Endodermal cell (in vitro differentiated cells): Measurements from ENCODE around the gene SENP1. TPM values are rescaled to one million over a fixed set of nuclear protein-coding genes. Genes with fewer than 3 reads are reported as not detected.

ENCODE experiments used
- DNase-seq: peaks from one replicate; pipeline ENCODE4 v3.0.0-alpha.2; 2017
- H3K27ac ChIP-seq: 2 replicates; pipeline ENCODE4 v1.5.1; 2013; ENCODE audit warnings: mild to moderate bottlenecking, low read depth, low read length, moderate library complexity
- H3K27me3 ChIP-seq: 2 replicates; pipeline ENCODE4 v1.6.1; 2013; ENCODE audit warnings: mild to moderate bottlenecking, low read length, moderate library complexity; ENCODE audit not compliant: insufficient read depth, control insufficient read depth, poor library complexity, severe bottlenecking
- H3K36me3 ChIP-seq: 2 replicates; pipeline ENCODE4 v1.7.0; 2013; ENCODE audit warnings: mild to moderate bottlenecking, low read length, moderate library complexity; ENCODE audit not compliant: control insufficient read depth, insufficient read depth
- H3K4me1 ChIP-seq: one replicate; pipeline ENCODE4 v1.7.0; 2013; ENCODE audit warnings: low read length; ENCODE audit not compliant: control insufficient read depth, insufficient read depth
- H3K4me3 ChIP-seq: 2 replicates; pipeline ENCODE4 v1.5.1; 2013; ENCODE audit warnings: mild to moderate bottlenecking, low read length, moderate library complexity
- H3K9ac ChIP-seq: 2 replicates; pipeline ENCODE4 v1.6.1; 2013; ENCODE audit warnings: mild to moderate bottlenecking, low read length, moderate library complexity; ENCODE audit not compliant: poor library complexity, severe bottlenecking; ENCODE audit errors: extremely low read depth
- H3K9me3 ChIP-seq: 2 replicates; pipeline ENCODE4 v1.6.1; 2013; ENCODE audit warnings: mild to moderate bottlenecking, low read length, moderate library complexity; ENCODE audit not compliant: control insufficient read depth
- H3K27ac Mint-ChIP-seq: 2 replicates; pipeline ENCODE4 v1.8.0; 2020; ENCODE audit warnings: mixed read lengths
- H3K27me3 Mint-ChIP-seq: 2 replicates; pipeline ENCODE4 v1.8.0; 2021; ENCODE audit warnings: mild to moderate bottlenecking, mixed read lengths; ENCODE audit not compliant: insufficient read depth
- H3K36me3 Mint-ChIP-seq: 2 replicates; pipeline ENCODE4 v1.8.0; 2020; ENCODE audit warnings: low read depth, mixed read lengths
- H3K4me1 Mint-ChIP-seq: 2 replicates; pipeline ENCODE4 v1.8.0; 2020; ENCODE audit warnings: mixed read lengths
- H3K4me3 Mint-ChIP-seq: 2 replicates; pipeline ENCODE4 v1.8.0; 2020; ENCODE audit warnings: mild to moderate bottlenecking, moderate library complexity, mixed read lengths
- H3K9me3 Mint-ChIP-seq: 2 replicates; pipeline ENCODE4 v1.8.0; 2020; ENCODE audit warnings: mild to moderate bottlenecking, mixed read lengths
- WGBS, 2 experiments: methylation state at CpG; one replicate each; pipeline versions ENCODE4 v1.1.5 to v1.1.7; 2013; ENCODE audit warnings: missing lambda C conversion rate in 2 of 2, mixed read lengths in 1 of 2; ENCODE audit not compliant: insufficient coverage in 1 of 2, insufficient read length in 1 of 2; 5-methylcytosine and 5-hydroxymethylcytosine counted together
- total RNA-seq, 2 donors: library from RNA; stranded (reverse); fragmentation: NEBNext Ultra II Directional in 1 of 2; extraction: Animal tissue kit (Norgen Biotek cat#: 25700) in 1 of 2; gene quantifications; 2 replicates in 1 of 2; 3 replicates in 1 of 2; pipeline ENCODE4 v1.2.1, GENCODE V29; 2021
- TF ChIP-seq, protein P1 (sequence below): fragments of 200-600 bp; sonication (generic); conservative IDR thresholded peaks from 2 replicates; pipeline ENCODE4 v1.5.0; 2021; ENCODE audit warnings: antibody characterized with exemption, mild to moderate bottlenecking

Gene SENP1
- total RNA-seq, 2 donors from 2014 or later: 30.6 to 39.6 TPM

DNA sequence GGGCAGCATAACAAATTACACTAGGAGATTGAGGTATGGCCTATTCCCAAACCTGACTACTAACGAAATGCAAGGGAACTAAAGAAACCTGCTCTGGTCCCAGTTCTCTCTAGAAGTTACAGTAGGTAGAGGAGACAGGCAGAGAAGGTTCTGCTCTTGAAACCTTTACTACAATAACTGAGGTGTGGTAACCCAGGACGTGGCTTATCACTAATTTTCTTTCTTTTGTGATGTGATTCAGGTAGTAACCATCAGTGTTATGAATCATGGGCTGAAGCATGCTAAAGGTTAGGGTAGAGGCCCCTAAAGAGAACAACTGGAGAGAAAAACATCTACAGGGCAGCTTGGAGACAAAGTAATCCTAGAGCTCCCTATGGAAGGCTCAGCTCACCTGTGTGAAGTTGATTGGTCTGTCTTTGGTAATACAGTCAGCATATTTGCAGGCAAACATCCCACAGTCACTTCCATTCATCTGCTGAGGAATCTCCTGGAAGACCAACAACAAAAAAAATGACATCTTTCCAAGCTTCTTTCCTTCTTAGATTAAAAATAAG is 59.8 kb downstream of the SENP1 start:
- no peak overlapping the region for H3K9ac ChIP-seq
- H3K27ac ChIP-seq: no peak overlapping the region
- no peaks in the 10 kb centered on the region for H3K4me1 ChIP-seq
- peaks cover 65% of the 10 kb centered on the region for H3K36me3 ChIP-seq
- H3K4me3 ChIP-seq: no peak overlapping the region
- Mint-ChIP-seq H3K27ac (no peak overlapping the region), H3K9me3 (no peaks in the 10 kb centered on the region), H3K36me3 (peaks cover 41% of the 10 kb centered on the region), H3K4me1 (no peaks in the 10 kb centered on the region), H3K4me3 (no peak overlapping the region), H3K27me3 (peaks cover 5% of the 10 kb centered on the region)
- no peaks in the 10 kb centered on the region for H3K9me3 ChIP-seq
- TF ChIP-seq, protein P1, sequence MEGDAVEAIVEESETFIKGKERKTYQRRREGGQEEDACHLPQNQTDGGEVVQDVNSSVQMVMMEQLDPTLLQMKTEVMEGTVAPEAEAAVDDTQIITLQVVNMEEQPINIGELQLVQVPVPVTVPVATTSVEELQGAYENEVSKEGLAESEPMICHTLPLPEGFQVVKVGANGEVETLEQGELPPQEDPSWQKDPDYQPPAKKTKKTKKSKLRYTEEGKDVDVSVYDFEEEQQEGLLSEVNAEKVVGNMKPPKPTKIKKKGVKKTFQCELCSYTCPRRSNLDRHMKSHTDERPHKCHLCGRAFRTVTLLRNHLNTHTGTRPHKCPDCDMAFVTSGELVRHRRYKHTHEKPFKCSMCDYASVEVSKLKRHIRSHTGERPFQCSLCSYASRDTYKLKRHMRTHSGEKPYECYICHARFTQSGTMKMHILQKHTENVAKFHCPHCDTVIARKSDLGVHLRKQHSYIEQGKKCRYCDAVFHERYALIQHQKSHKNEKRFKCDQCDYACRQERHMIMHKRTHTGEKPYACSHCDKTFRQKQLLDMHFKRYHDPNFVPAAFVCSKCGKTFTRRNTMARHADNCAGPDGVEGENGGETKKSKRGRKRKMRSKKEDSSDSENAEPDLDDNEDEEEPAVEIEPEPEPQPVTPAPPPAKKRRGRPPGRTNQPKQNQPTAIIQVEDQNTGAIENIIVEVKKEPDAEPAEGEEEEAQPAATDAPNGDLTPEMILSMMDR: no peak
- WGBS, 2 experiments: 94 to 100% methylated on average over 1 to 2 of the region's 2 CpGs
- no peaks in the 10 kb centered on the region for H3K27me3 ChIP-seq
- DNase-seq: no peak

DNA sequence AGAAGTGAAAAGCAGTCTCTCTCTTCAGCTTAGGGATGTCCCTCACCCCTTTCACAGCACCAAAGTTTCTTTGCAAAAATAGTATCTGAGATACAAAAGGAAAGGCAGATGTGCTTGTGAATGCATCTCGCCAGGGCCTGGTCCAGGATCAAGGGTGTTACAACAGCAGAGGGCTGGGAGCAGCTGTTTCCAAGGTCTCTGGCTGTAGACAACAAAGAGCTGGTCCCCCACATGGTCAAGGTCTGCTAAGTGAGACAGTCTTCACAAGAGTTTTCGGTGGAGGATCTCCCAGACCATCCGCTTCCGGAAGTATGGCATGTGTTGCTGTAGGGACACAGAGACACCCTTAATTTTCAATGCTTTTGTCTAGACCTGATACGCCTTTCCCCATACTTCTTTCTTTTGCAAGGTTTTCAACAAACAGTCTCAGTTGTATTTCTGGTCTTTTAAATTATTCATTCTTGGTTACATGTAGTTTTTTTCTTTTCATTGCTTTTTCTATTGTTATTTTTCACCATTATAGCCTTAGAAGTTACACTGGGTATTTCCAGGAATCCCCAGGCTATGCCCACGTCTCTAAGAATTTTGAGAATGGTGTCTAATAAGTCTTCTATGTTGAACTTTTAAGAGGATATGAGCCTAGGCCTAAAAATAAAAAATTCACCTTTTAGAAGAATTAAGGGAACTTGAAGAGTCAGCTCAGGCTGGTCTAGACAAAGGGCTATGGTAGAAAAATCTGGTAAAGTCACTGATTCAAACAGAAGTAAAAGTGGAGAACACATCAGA is 60.6 kb downstream of the SENP1 start:
- TF ChIP-seq, protein P1: no peak
- WGBS, 2 experiments: 95 to 100% methylated on average over 1 to 6 of the region's 6 CpGs
- Mint-ChIP-seq H3K36me3 (peaks cover 41% of the 10 kb centered on the region), H3K9me3 (no peaks in the 10 kb centered on the region), H3K4me1 (no peaks in the 10 kb centered on the region), H3K4me3 (no peak overlapping the region), H3K27ac (no peak overlapping the region), H3K27me3 (peaks cover 8% of the 10 kb centered on the region)
- Histone ChIP-seq H3K27me3 (no peaks in the 10 kb centered on the region), H3K27ac (no peak overlapping the region), H3K9me3 (no peaks in the 10 kb centered on the region), H3K36me3 (peaks cover 60% of the 10 kb centered on the region), H3K4me1 (no peaks in the 10 kb centered on the region), H3K9ac (no peak overlapping the region), H3K4me3 (no peak overlapping the region)
- DNase-seq: no peak

DNA sequence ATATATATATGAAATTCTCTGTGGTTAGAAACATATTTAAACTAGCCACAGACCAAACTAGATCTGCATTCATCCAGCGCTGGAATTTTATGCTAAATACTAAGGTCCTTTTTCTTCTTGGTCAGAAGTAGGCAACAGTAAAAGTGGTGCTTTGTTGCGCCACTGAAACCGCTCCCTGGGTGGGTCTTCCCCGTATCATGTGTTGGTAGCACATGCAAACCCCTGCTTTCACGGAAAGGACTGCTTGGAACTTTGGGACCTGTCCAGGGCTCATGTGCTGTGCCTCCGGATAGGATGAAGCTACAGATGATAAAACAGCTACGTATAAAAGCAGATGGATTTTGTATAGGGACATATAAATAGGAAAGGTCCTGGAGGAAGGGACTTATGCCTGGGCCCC is 61.5 kb downstream of the SENP1 start:
- no peaks in the 10 kb centered on the region for H3K4me1 Mint-ChIP-seq
- TF ChIP-seq, protein P1: no peak

More for the DNA sequence above, 61.5 kb downstream of the SENP1 start:
- DNase-seq: no peak
- WGBS, 2 experiments: 93 to 98% methylated on average over 7 of the region's 7 CpGs
- Histone ChIP-seq H3K4me3 (no peak overlapping the region), H3K27ac (no peak overlapping the region), H3K27me3 (no peaks in the 10 kb centered on the region), H3K36me3 (peaks cover 52% of the 10 kb centered on the region), H3K4me1 (no peaks in the 10 kb centered on the region), H3K9me3 (no peaks in the 10 kb centered on the region), H3K9ac (no peak overlapping the region)
- peaks cover 35% of the 10 kb centered on the region for H3K36me3 Mint-ChIP-seq
- no peaks in the 10 kb centered on the region for H3K9me3 Mint-ChIP-seq
- peaks cover 17% of the 10 kb centered on the region for H3K27me3 Mint-ChIP-seq
- no peak overlapping the region for H3K27ac Mint-ChIP-seq
- no peak overlapping the region for H3K4me3 Mint-ChIP-seq
